ENCODE results near the gene PEX14. TPM values are rescaled to one million over a fixed set of nuclear protein-coding genes. Genes with fewer than 3 reads are reported as not detected.

The PEX14 gene
- total RNA-seq, 1 donor from 2014 or later, result 23.6 TPM

- intact Hi-C loops (cut with micrococcal nuclease), result no loop called here
Measured at GRCh38 chr1:10675813-10676212, 201.1 kb downstream of the PEX14 start.

GRCh38 chr1:10676963-10677362, 202.2 kb downstream of the PEX14 start:
- intact Hi-C loops (cut with micrococcal nuclease), result no loop called here

- intact Hi-C loops (cut with micrococcal nuclease), result no loop called here
Measured at GRCh38 chr1:10677491-10678391, 203.0 kb downstream of the PEX14 start.

GRCh38 chr1:10678402-10678801, 203.7 kb downstream of the PEX14 start:
- intact Hi-C loops (cut with micrococcal nuclease), result no loop called here

- intact Hi-C loops (cut with micrococcal nuclease), result no loop called here
Measured at GRCh38 chr1:10678852-10679251, 204.1 kb downstream of the PEX14 start.

- intact Hi-C loops (cut with micrococcal nuclease), result no loop called here
Measured at GRCh38 chr1:10679496-10680220, 204.9 kb downstream of the PEX14 start.

Other genes with a start within 250 kb of the PEX14 start
- 89.3 and 92.7 TPM in 2 replicates for gene PGD, start 75.9 kb upstream of the PEX14 start, total RNA-seq
- 16.3 and 20.9 TPM in 2 replicates for gene CENPS, start 44.5 kb upstream of the PEX14 start, total RNA-seq
- 0.39 and 0.48 TPM in 2 replicates for gene CORT, start 24.9 kb upstream of the PEX14 start, total RNA-seq
- gene DFFA, start 2.4 kb upstream of the PEX14 start, total RNA-seq, result 36.2 and 36.4 TPM in 2 replicates